B cell (primary cell): ENCODE measurements around the gene TRPV4. TPM values are rescaled to one million over a fixed set of nuclear protein-coding genes. Genes with fewer than 3 reads are reported as not detected.

Experiments used
- ATAC-seq: fragments of 200-7000 bp; cut with Tn5 transposase; one replicate; pipeline ENCODE4 v1.10.0; 2021; ENCODE audit warnings: low read depth, mild to moderate bottlenecking, moderate number of reproducible peaks, moderate library complexity
- CTCF ChIA-PET: fragments of 350-600 bp; sonication (Branson Sonifier 250); formaldehyde crosslinking; loops from one replicate; lab custom pipeline; 2021; ENCODE audit warnings: antibody characterized with exemption, inconsistent platforms; lab: Charles Lee
- POLR2A ChIA-PET: fragments of 350-600 bp; sonication (Branson Sonifier 250); formaldehyde crosslinking; loops from one replicate; lab custom pipeline; 2021; ENCODE audit warnings: antibody characterized with exemption; lab: Charles Lee
- DNase-seq: peaks from one replicate; pipeline ENCODE4 v3.0.0; 2013
- H2AFZ ChIP-seq: 2 replicates; pipeline ENCODE4 v1.6.1; 2012; ENCODE audit warnings: mild to moderate bottlenecking, low read depth, low read length; ENCODE audit not compliant: insufficient read depth, poor library complexity, severe bottlenecking
- H3K27ac ChIP-seq, 2 donors: 1 replicate in 1 of 2; 2 replicates in 1 of 2; pipeline ENCODE4 v1.5.1; 2012 to 2013; ENCODE audit warnings: low read length in 2 of 2, mild to moderate bottlenecking in 2 of 2, moderate library complexity in 1 of 2
- H3K27me3 ChIP-seq, 4 experiments: fragments of 200-600 bp in 1 of 4; sonication (generic) in 1 of 4; replicated peaks in 1 of 4; 1 replicate in 2 of 4; 2 replicates in 2 of 4; pipeline versions ENCODE4 v1.6.1 to v1.7.0; 2013 to 2016; ENCODE audit warnings: low read length in 3 of 4, mild to moderate bottlenecking in 2 of 4, mixed read lengths in 1 of 4, moderate library complexity in 1 of 4; ENCODE audit not compliant: insufficient read depth in 4 of 4, control insufficient read depth in 3 of 4; ENCODE audit errors: control extremely low read depth in 1 of 4
- H3K36me3 ChIP-seq, 2 experiments: replicated peaks in 1 of 2; 1 replicate in 1 of 2; 2 replicates in 1 of 2; pipeline versions ENCODE4 v1.6.1 to v1.7.1; 2013; ENCODE audit warnings: low read length in 1 of 2; ENCODE audit not compliant: insufficient read depth in 2 of 2, control insufficient read depth in 1 of 2; ENCODE audit errors: control extremely low read depth in 1 of 2, extremely low read depth in 1 of 2
- H3K4me1 ChIP-seq, 2 donors: fragments of 200-600 bp in 1 of 2; sonication (generic) in 1 of 2; 1 replicate in 1 of 2; 2 replicates in 1 of 2; pipeline versions ENCODE4 v1.5.1 to v1.6.1; 2013 to 2017; ENCODE audit warnings: low read length in 2 of 2; ENCODE audit not compliant: control insufficient read depth in 2 of 2, insufficient read depth in 2 of 2
- H3K4me2 ChIP-seq: replicated peaks from 2 replicates; pipeline ENCODE3; 2012; ENCODE audit warnings: mild to moderate bottlenecking, low read depth, low read length; ENCODE audit not compliant: poor library complexity, severe bottlenecking
- H3K4me3 ChIP-seq, 5 experiments: fragments of 200-600 bp in 1 of 5; sonication (generic) in 1 of 5; 1 replicate in 3 of 5; 2 replicates in 2 of 5; pipeline versions ENCODE4 v1.5.1 to v1.7.0; 2011 to 2016; ENCODE audit warnings: low read length in 4 of 5, mild to moderate bottlenecking in 4 of 5, low read depth in 2 of 5, control low read depth in 1 of 5, moderate library complexity in 1 of 5; ENCODE audit not compliant: insufficient read depth in 1 of 5; ENCODE audit errors: control extremely low read depth in 1 of 5, extremely low read depth in 1 of 5
- H3K79me2 ChIP-seq: fragments of 200-600 bp; sonication (generic); one replicate; pipeline ENCODE4 v1.6.0; 2016; ENCODE audit warnings: low read length; ENCODE audit not compliant: control insufficient read depth, insufficient read depth
- H3K9ac ChIP-seq: fragments of 200-600 bp; sonication (generic); 2 replicates; pipeline ENCODE4 v1.6.1; 2017; ENCODE audit warnings: mild to moderate bottlenecking, low read length, moderate library complexity
- H3K9me3 ChIP-seq, 3 donors: one replicate each; pipeline versions ENCODE4 v1.6.1 to v1.7.1; 2013; ENCODE audit warnings: low read length in 2 of 3; ENCODE audit not compliant: control insufficient read depth in 2 of 3, insufficient read depth in 1 of 3; ENCODE audit errors: control extremely low read depth in 1 of 3
- H4K20me1 ChIP-seq: 2 replicates; pipeline ENCODE4 v1.6.0; 2012; ENCODE audit warnings: mild to moderate bottlenecking, low read length; ENCODE audit not compliant: insufficient read depth, control insufficient read depth, poor library complexity, severe bottlenecking
- H3K27ac Mint-ChIP-seq: one replicate; pipeline ENCODE4 v1.8.0; 2021; ENCODE audit warnings: mixed read lengths
- H3K27me3 Mint-ChIP-seq: one replicate; pipeline ENCODE4 v1.8.0; 2021; ENCODE audit warnings: mixed read lengths
- H3K4me1 Mint-ChIP-seq: one replicate; pipeline ENCODE4 v1.8.0; 2021; ENCODE audit warnings: mixed read lengths
- H3K4me3 Mint-ChIP-seq: one replicate; pipeline ENCODE4 v1.8.0; 2021; ENCODE audit warnings: mixed read lengths
- H3K9me3 Mint-ChIP-seq: one replicate; pipeline ENCODE4 v1.8.0; 2022; ENCODE audit warnings: mixed read lengths; ENCODE audit not compliant: insufficient read depth
- CTCF ChIP-seq: fragments of 200-600 bp; IDR thresholded peaks from one replicate; pipeline ENCODE4 v1.8.0; 2022; ENCODE audit warnings: antibody characterized with exemption, mild to moderate bottlenecking
- EZH2 ChIP-seq: IDR thresholded peaks from 2 replicates; pipeline ENCODE4 v1.6.1; 2012; ENCODE audit warnings: borderline replicate concordance, low read depth, mild to moderate bottlenecking, moderate library complexity, low read length; ENCODE audit not compliant: insufficient read depth, poor library complexity, severe bottlenecking
- WGBS: methylation state at CpG from one replicate; pipeline ENCODE4 v1.1.5; 2013; ENCODE audit warnings: missing lambda C conversion rate; ENCODE audit not compliant: insufficient coverage; 5-methylcytosine and 5-hydroxymethylcytosine counted together
- intact Hi-C: fragments of 100-400 bp; cut with micrococcal nuclease; formaldehyde crosslinking; loops from one replicate; pipeline ENCODE4 v1.10.0; 2022
- polyA plus RNA-seq: library from polyadenylated mRNA; depleted of rRNA; stranded (reverse); fragments of >200 nt; gene quantifications from 2 replicates; pipeline ENCODE4 v1.2.3, GENCODE V29; 2012
- total RNA-seq, 2 donors: library from RNA; stranded (reverse); fragments of 120-200 nt in 1 of 2; gene quantifications; 1 replicate in 1 of 2; 2 replicates in 1 of 2; pipeline versions ENCODE4 v1.2.3 to v1.2.4, GENCODE V29; 2013 to 2022

TRPV4 gene
- total and polyA plus RNA-seq, 2 donors (not counting 1 experiment from before 2014, with no cell fraction given) = not detected

- H3K9me3 Mint-ChIP-seq = no peaks in the 10 kb centered on the region
- H3K4me3 Mint-ChIP-seq = no peak overlapping the region
- H3K4me1 ChIP-seq = no peaks in the 10 kb centered on the region
- ChIA-PET CTCF (interaction anchor here (1.6 to 6.1 kb wide), 3 partner anchors 172 to 342 kb away, joined by 7 to 66 read pairs (median 7); no protein-coding TSS in a partner anchor), POLR2A (no interaction called here)
- no peaks in the 10 kb centered on the region for H3K27me3 ChIP-seq
- H3K27ac Mint-ChIP-seq = no peak overlapping the region
- no peaks in the 10 kb centered on the region for H3K36me3 ChIP-seq
- WGBS = 92% methylated on average over 9 of the region's 16 CpGs
- no peak overlapping the region for H3K4me2 ChIP-seq
- H3K9ac ChIP-seq = no peak overlapping the region
- no peak overlapping the region for H2AFZ ChIP-seq
- no peaks in the 10 kb centered on the region for H4K20me1 ChIP-seq
- intact Hi-C loops = no loop called here
- no peak overlapping the region for H3K27ac ChIP-seq
- no peak overlapping the region for H3K4me3 ChIP-seq
- no peak for ATAC-seq
- no peaks in the 10 kb centered on the region for H3K27me3 Mint-ChIP-seq
- no peak for DNase-seq
- no peaks in the 10 kb centered on the region for H3K9me3 ChIP-seq
- no peaks in the 10 kb centered on the region for H3K79me2 ChIP-seq
- peaks cover 5% of the 10 kb centered on the region for H3K4me1 Mint-ChIP-seq
- no peak for TF ChIP-seq CTCF
- no peak for TF ChIP-seq EZH2
Measured at GRCh38 chr12:109770104-109770860, 62.9 kb downstream of the TRPV4 start.

- no peak for ATAC-seq
- no peak overlapping the region for H3K4me3 ChIP-seq
- DNase-seq = no peak
- no peaks in the 10 kb centered on the region for H3K36me3 ChIP-seq
- no peak overlapping the region for H3K4me3 Mint-ChIP-seq
- no peaks in the 10 kb centered on the region for H3K27me3 Mint-ChIP-seq
- POLR2A ChIA-PET = no interaction called here
- TF ChIP-seq EZH2 (no peak), CTCF (no peak)
- no peak overlapping the region for H2AFZ ChIP-seq
- H3K79me2 ChIP-seq = no peaks in the 10 kb centered on the region
- peaks cover 5% of the 10 kb centered on the region for H3K4me1 Mint-ChIP-seq
- intact Hi-C loops = no loop called here
- no peak overlapping the region for H3K9ac ChIP-seq
- H4K20me1 ChIP-seq = no peaks in the 10 kb centered on the region
- 97% methylated on average over 35 of the region's 38 CpGs for WGBS
- H3K27me3 ChIP-seq = no peaks in the 10 kb centered on the region
- no peaks in the 10 kb centered on the region for H3K9me3 ChIP-seq
- H3K4me2 ChIP-seq = no peak overlapping the region
- no peak overlapping the region for H3K27ac Mint-ChIP-seq
- no peaks in the 10 kb centered on the region for H3K4me1 ChIP-seq
- no peak overlapping the region for H3K27ac ChIP-seq
- no peaks in the 10 kb centered on the region for H3K9me3 Mint-ChIP-seq
- CTCF ChIA-PET = no interaction called here
Measured at GRCh38 chr12:109768901-109769670, 64.1 kb downstream of the TRPV4 start.
